T-helper 1 cell treated with Interleukin-12 subunit alpha and Interleukin-12 subunit beta and Interleukin-4 antibody, amounts not matched to agents 30 μg/mL and 1 μg/mL, for 36 hours (primary cell): ENCODE results near the gene CDKN1A.

Experiments
- H3K27ac Mint-ChIP-seq: one replicate; pipeline ENCODE4 v1.8.0; 2021; ENCODE audit warnings: mild to moderate bottlenecking, mixed read lengths
- H3K27me3 Mint-ChIP-seq: one replicate; pipeline ENCODE4 v1.8.0; 2021; ENCODE audit warnings: low read depth, mixed read lengths
- H3K36me3 Mint-ChIP-seq: one replicate; pipeline ENCODE4 v1.8.0; 2021; ENCODE audit warnings: low read depth, mixed read lengths
- H3K4me1 Mint-ChIP-seq: one replicate; pipeline ENCODE4 v1.8.0; 2021; ENCODE audit warnings: low read depth, mixed read lengths
- H3K4me3 Mint-ChIP-seq: one replicate; pipeline ENCODE4 v1.8.0; 2021; ENCODE audit warnings: mild to moderate bottlenecking, moderate library complexity, mixed read lengths
- H3K9me3 Mint-ChIP-seq: one replicate; pipeline ENCODE4 v1.8.0; 2021; ENCODE audit warnings: mixed read lengths

Gene CDKN1A

GRCh38 chr6:36678488-36679042, at the start of gene CDKN1A:
Gene CDKN1A, plus strand, starts transcription at chr6:36678714. Its CDS starts 5,388 bp downstream, at chr6:36684102.
- Mint-ChIP-seq H3K36me3 (peaks cover 31% of the 10 kb centered on the region), H3K27me3 (no peaks in the 10 kb centered on the region), H3K9me3 (no peaks in the 10 kb centered on the region), H3K4me3 (peak within 1 kb of the TSS; percentile 98), H3K4me1 (peaks cover 58% of the 10 kb centered on the region), H3K27ac (peak within 1 kb of the TSS; percentile 96)

- H3K36me3 Mint-ChIP-seq = no peaks in the 10 kb centered on the region
- H3K9me3 Mint-ChIP-seq = no peaks in the 10 kb centered on the region
- no peak overlapping the region for H3K4me3 Mint-ChIP-seq
- H3K27ac Mint-ChIP-seq = no peak overlapping the region
- peaks cover 23% of the 10 kb centered on the region for H3K4me1 Mint-ChIP-seq
- no peaks in the 10 kb centered on the region for H3K27me3 Mint-ChIP-seq
Measured at GRCh38 chr6:36629784-36630183, 48.7 kb upstream of the CDKN1A start.

GRCh38 chr6:36631326-36632011, 47.0 kb upstream of the CDKN1A start:
- Mint-ChIP-seq H3K27me3 (no peaks in the 10 kb centered on the region), H3K36me3 (no peaks in the 10 kb centered on the region), H3K9me3 (no peaks in the 10 kb centered on the region), H3K4me3 (no peak overlapping the region), H3K27ac (no peak overlapping the region), H3K4me1 (peaks cover 16% of the 10 kb centered on the region)

- H3K27ac Mint-ChIP-seq = no peak overlapping the region
Measured at GRCh38 chr6:36633370-36633769, 45.1 kb upstream of the CDKN1A start.

GRCh38 chr6:36633915-36634314, 44.6 kb upstream of the CDKN1A start:
- Mint-ChIP-seq H3K36me3 (no peaks in the 10 kb centered on the region), H3K27ac (no peak overlapping the region), H3K4me3 (no peak overlapping the region), H3K27me3 (no peaks in the 10 kb centered on the region), H3K4me1 (peaks cover 6% of the 10 kb centered on the region), H3K9me3 (no peaks in the 10 kb centered on the region)

More at GRCh38 chr6:36633370-36633769, 45.1 kb upstream of the CDKN1A start:
- no peaks in the 10 kb centered on the region for H3K27me3 Mint-ChIP-seq
- H3K4me1 Mint-ChIP-seq = peaks cover 7% of the 10 kb centered on the region
- H3K9me3 Mint-ChIP-seq = no peaks in the 10 kb centered on the region
- no peak overlapping the region for H3K4me3 Mint-ChIP-seq
- no peaks in the 10 kb centered on the region for H3K36me3 Mint-ChIP-seq

GRCh38 chr6:36634317-36635108, 44.0 kb upstream of the CDKN1A start:
- Mint-ChIP-seq H3K36me3 (no peaks in the 10 kb centered on the region), H3K27ac (no peak overlapping the region), H3K4me3 (no peak overlapping the region), H3K27me3 (no peaks in the 10 kb centered on the region), H3K4me1 (peaks cover 4% of the 10 kb centered on the region), H3K9me3 (no peaks in the 10 kb centered on the region)

- H3K27me3 Mint-ChIP-seq = no peaks in the 10 kb centered on the region
- H3K4me3 Mint-ChIP-seq = no peak overlapping the region
- H3K9me3 Mint-ChIP-seq = no peaks in the 10 kb centered on the region
- no peak overlapping the region for H3K27ac Mint-ChIP-seq
- no peaks in the 10 kb centered on the region for H3K4me1 Mint-ChIP-seq
- no peaks in the 10 kb centered on the region for H3K36me3 Mint-ChIP-seq
Measured at GRCh38 chr6:36636283-36636682, 42.2 kb upstream of the CDKN1A start.

GRCh38 chr6:36636687-36637418, 41.7 kb upstream of the CDKN1A start:
- H3K36me3 Mint-ChIP-seq = no peaks in the 10 kb centered on the region
- H3K27ac Mint-ChIP-seq = no peak overlapping the region

GRCh38 chr6:36638579-36638978, 39.9 kb upstream of the CDKN1A start:
- H3K27me3 Mint-ChIP-seq = no peaks in the 10 kb centered on the region
- no peak overlapping the region for H3K27ac Mint-ChIP-seq
- H3K4me3 Mint-ChIP-seq = no peak overlapping the region
- no peaks in the 10 kb centered on the region for H3K36me3 Mint-ChIP-seq
- peaks cover 2% of the 10 kb centered on the region for H3K4me1 Mint-ChIP-seq
- no peaks in the 10 kb centered on the region for H3K9me3 Mint-ChIP-seq

More at GRCh38 chr6:36636687-36637418, 41.7 kb upstream of the CDKN1A start:
- Mint-ChIP-seq H3K4me3 (no peak overlapping the region), H3K4me1 (peaks cover 2% of the 10 kb centered on the region), H3K27me3 (no peaks in the 10 kb centered on the region), H3K9me3 (no peaks in the 10 kb centered on the region)

GRCh38 chr6:36639171-36639808, 39.2 kb upstream of the CDKN1A start:
- Mint-ChIP-seq H3K4me1 (peaks cover 2% of the 10 kb centered on the region), H3K36me3 (no peaks in the 10 kb centered on the region), H3K27ac (no peak overlapping the region), H3K27me3 (no peaks in the 10 kb centered on the region), H3K4me3 (no peak overlapping the region), H3K9me3 (no peaks in the 10 kb centered on the region)

GRCh38 chr6:36641543-36641942, 37.0 kb upstream of the CDKN1A start:
- Mint-ChIP-seq H3K36me3 (no peaks in the 10 kb centered on the region), H3K9me3 (no peaks in the 10 kb centered on the region), H3K27me3 (no peaks in the 10 kb centered on the region), H3K4me3 (no peak overlapping the region), H3K27ac (no peak overlapping the region), H3K4me1 (peaks cover 2% of the 10 kb centered on the region)

GRCh38 chr6:36642913-36643817, 35.3 kb upstream of the CDKN1A start:
- Mint-ChIP-seq H3K4me3 (no peak overlapping the region), H3K36me3 (no peaks in the 10 kb centered on the region), H3K27ac (no peak overlapping the region), H3K9me3 (no peaks in the 10 kb centered on the region), H3K27me3 (peaks cover 4% of the 10 kb centered on the region), H3K4me1 (peaks cover 2% of the 10 kb centered on the region)

- no peak overlapping the region for H3K4me3 Mint-ChIP-seq
- peaks cover 2% of the 10 kb centered on the region for H3K4me1 Mint-ChIP-seq
Measured at GRCh38 chr6:36643977-36644376, 34.5 kb upstream of the CDKN1A start.

More at GRCh38 chr6:36643977-36644376, 34.5 kb upstream of the CDKN1A start:
- no peaks in the 10 kb centered on the region for H3K9me3 Mint-ChIP-seq
- H3K36me3 Mint-ChIP-seq = no peaks in the 10 kb centered on the region
- H3K27me3 Mint-ChIP-seq = peaks cover 7% of the 10 kb centered on the region
- no peak overlapping the region for H3K27ac Mint-ChIP-seq
